ENCODE data around the gene FTO. TPM values are rescaled to one million over a fixed set of nuclear protein-coding genes. Genes with fewer than 3 reads are reported as not detected.

Gene FTO
- total and polyA plus RNA-seq, 2 of the 13 experiments (the other 11 are each of a cell fraction or from before 2014, with no cell fraction given) = 41.6 to 55.8 TPM

DNA sequence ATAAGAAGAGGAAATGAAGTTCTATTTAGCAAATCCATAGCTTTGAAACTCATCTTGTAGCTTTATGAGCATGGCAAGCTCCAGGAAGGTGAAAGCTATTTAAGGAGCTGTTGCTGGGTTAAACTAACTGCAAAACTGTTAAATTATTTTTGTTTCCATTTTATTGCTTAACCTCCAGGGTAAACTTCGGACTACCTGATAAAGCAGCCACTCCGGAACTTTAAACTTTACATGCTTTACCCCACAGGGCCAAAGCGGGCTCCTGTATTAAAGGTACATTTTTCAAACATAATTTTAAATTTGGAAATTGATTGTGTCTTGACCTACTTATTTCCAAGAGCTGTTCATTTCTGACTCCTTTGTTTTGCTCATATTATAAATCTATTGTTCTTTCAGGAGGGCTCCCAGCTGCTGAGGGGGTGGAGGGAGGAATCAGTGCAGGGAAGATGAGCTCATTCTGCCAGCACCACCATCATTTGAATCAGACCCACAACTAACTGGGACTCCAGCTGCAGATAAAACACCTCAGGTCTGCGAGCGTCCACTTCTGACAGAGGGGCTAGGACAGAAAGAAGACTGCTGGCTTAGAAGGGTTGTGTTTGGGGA lies 424.8 kb downstream of the FTO start:
- POLR2A ChIA-PET = interaction anchor here (1.3 to 1.7 kb wide), 2 partner anchors 36 to 47 kb away, joined by 3 to 5 read pairs; no protein-coding TSS in a partner anchor
- H3K27me3 ChIP-seq (ENCODE audit: control insufficient read depth in 1 of 2, insufficient read depth in 2 of 2, low read length in 2 of 2) = no peaks in the 10 kb centered on the region
- peak overlapping the region; percentile 47 for H3K27ac ChIP-seq (ENCODE audit: extremely low read length, insufficient read depth, low read length)
- no peak overlapping the region for H2AFZ ChIP-seq (ENCODE audit: low read length)
- H3K4me2 ChIP-seq (ENCODE audit: low read depth, low read length) = peak overlapping the region; percentile 40
- in situ Hi-C loops (cut with HindIII; ENCODE audit: extremely low pct_ligation_motif_present, low pct_unique_long_range_greater_than_20kb) (no loop called here), intact Hi-C loops (cut with micrococcal nuclease; ENCODE audit: unreplicated experiment) (no loop called here)
- peak overlapping the region; percentile 38; the same call in 1 of the 2 replicates for H3K9ac ChIP-seq (ENCODE audit: insufficient read depth, low read depth, low read length)
- no peaks in the 10 kb centered on the region for H3K79me2 ChIP-seq (ENCODE audit: insufficient read depth, low read length)
- H3K4me3 ChIP-seq (replicated peaks in 1 of 3; ENCODE audit: insufficient read depth in 1 of 3, low read depth in 2 of 3, low read length in 3 of 3) = no peak overlapping the region
- BruUV-seq (replicated peaks) = no TSS peak
- no peak for DNase-seq (ENCODE audit: low spot score)
- WGBS (ENCODE audit: low lambda C conversion rate) = 34% methylated on average over 5 of the region's 5 CpGs
- no peaks in the 10 kb centered on the region for H3K36me3 ChIP-seq (replicated peaks in 1 of 2; ENCODE audit: control insufficient read depth in 1 of 2, insufficient read depth in 2 of 2, low read length in 2 of 2)
- no peak for FAIRE-seq
- H3K9me3 ChIP-seq (ENCODE audit: low read length) = no peaks in the 10 kb centered on the region
- peak; percentile 40; the same call in 2 of the 3 replicates for ATAC-seq
- peaks cover 68% of the 10 kb centered on the region for H3K4me1 ChIP-seq (ENCODE audit: insufficient read depth, low read length)
- CTCF ChIA-PET (ENCODE audit: low intra/inter-chr PET ratio, low total read pairs) = no interaction called here
- no peaks in the 10 kb centered on the region for H4K20me1 ChIP-seq (ENCODE audit: insufficient read depth, low read length)
- TF ChIP-seq, protein P1, sequence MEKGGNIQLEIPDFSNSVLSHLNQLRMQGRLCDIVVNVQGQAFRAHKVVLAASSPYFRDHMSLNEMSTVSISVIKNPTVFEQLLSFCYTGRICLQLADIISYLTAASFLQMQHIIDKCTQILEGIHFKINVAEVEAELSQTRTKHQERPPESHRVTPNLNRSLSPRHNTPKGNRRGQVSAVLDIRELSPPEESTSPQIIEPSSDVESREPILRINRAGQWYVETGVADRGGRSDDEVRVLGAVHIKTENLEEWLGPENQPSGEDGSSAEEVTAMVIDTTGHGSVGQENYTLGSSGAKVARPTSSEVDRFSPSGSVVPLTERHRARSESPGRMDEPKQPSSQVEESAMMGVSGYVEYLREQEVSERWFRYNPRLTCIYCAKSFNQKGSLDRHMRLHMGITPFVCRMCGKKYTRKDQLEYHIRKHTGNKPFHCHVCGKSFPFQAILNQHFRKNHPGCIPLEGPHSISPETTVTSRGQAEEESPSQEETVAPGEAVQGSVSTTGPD (CRISPR knock-in tag; IDR thresholded peaks at IDR 0.05) = no peak
- TF ChIP-seq RFXANK (CRISPR knock-in tag; IDR thresholded peaks at IDR 0.05) (no peak), GZF1 (CRISPR knock-in tag; IDR thresholded peaks at IDR 0.05) (no peak), HNF4G (IDR thresholded peaks at IDR 0.05; ENCODE audit: borderline replicate concordance, low read depth, low read length) (peak; percentile 37; the same call in 1 of the 2 replicates), HNF4G (CRISPR knock-in tag; IDR thresholded peaks at IDR 0.05; ENCODE audit: borderline replicate concordance, low read depth) (no peak), KDM6A (CRISPR knock-in tag; IDR thresholded peaks at IDR 0.05; ENCODE audit: low read depth) (no peak), ETV5 (CRISPR knock-in tag; IDR thresholded peaks at IDR 0.05; ENCODE audit: borderline replicate concordance) (peak; percentile 18; the same call in 1 of the 2 replicates), CEBPB (IDR thresholded peaks at IDR 0.05; ENCODE audit: borderline replicate concordance, low read depth, low read length) (peak; percentile 54; the same call in 1 of the 2 replicates), ZNF253 (CRISPR knock-in tag; IDR thresholded peaks at IDR 0.05; ENCODE audit: borderline replicate concordance) (no peak), HNF4A (CRISPR knock-in tag; IDR thresholded peaks at IDR 0.05) (peak; percentile 70), SOX13 (IDR thresholded peaks at IDR 0.05) (no peak), SOX13 (CRISPR knock-in tag; conservative IDR thresholded peaks at IDR 0.05 in 1 of 2, IDR thresholded peaks at IDR 0.05 in 1 of 2) (peak in 1 of 2 experiments; percentile 19; a peak in 1 of 4 replicates), CEBPG (CRISPR knock-in tag; IDR thresholded peaks at IDR 0.05) (peak; percentile 83), HDAC1 (CRISPR knock-in tag; IDR thresholded peaks at IDR 0.05) (no peak), BRD4 (CRISPR knock-in tag; IDR thresholded peaks at IDR 0.05) (no peak)
- TF ChIP-seq, protein P2, sequence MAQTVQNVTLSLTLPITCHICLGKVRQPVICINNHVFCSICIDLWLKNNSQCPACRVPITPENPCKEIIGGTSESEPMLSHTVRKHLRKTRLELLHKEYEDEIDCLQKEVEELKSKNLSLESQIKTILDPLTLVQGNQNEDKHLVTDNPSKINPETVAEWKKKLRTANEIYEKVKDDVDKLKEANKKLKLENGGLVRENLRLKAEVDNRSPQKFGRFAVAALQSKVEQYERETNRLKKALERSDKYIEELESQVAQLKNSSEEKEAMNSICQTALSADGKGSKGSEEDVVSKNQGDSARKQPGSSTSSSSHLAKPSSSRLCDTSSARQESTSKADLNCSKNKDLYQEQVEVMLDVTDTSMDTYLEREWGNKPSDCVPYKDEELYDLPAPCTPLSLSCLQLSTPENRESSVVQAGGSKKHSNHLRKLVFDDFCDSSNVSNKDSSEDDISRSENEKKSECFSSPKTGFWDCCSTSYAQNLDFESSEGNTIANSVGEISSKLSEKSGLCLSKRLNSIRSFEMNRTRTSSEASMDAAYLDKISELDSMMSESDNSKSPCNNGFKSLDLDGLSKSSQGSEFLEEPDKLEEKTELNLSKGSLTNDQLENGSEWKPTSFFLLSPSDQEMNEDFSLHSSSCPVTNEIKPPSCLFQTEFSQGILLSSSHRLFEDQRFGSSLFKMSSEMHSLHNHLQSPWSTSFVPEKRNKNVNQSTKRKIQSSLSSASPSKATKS (CRISPR knock-in tag; IDR thresholded peaks at IDR 0.05) = no peak
- TF ChIP-seq, protein P3, sequence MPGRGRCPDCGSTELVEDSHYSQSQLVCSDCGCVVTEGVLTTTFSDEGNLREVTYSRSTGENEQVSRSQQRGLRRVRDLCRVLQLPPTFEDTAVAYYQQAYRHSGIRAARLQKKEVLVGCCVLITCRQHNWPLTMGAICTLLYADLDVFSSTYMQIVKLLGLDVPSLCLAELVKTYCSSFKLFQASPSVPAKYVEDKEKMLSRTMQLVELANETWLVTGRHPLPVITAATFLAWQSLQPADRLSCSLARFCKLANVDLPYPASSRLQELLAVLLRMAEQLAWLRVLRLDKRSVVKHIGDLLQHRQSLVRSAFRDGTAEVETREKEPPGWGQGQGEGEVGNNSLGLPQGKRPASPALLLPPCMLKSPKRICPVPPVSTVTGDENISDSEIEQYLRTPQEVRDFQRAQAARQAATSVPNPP (CRISPR knock-in tag; IDR thresholded peaks at IDR 0.05) = no peak
